B cell (primary cell): ENCODE data around the gene RGL1. TPM values are rescaled to one million over a fixed set of nuclear protein-coding genes. Genes with fewer than 3 reads are reported as not detected.

ENCODE experiments used
- ATAC-seq: fragments of 200-7000 bp; cut with Tn5 transposase; one replicate; pipeline ENCODE4 v1.10.0; 2021; ENCODE audit warnings: low read depth, mild to moderate bottlenecking, moderate number of reproducible peaks, moderate library complexity
- CTCF ChIA-PET: fragments of 350-600 bp; sonication (Branson Sonifier 250); formaldehyde crosslinking; loops from one replicate; lab custom pipeline; 2021; ENCODE audit warnings: antibody characterized with exemption, inconsistent platforms; lab: Charles Lee
- POLR2A ChIA-PET: fragments of 350-600 bp; sonication (Branson Sonifier 250); formaldehyde crosslinking; loops from one replicate; lab custom pipeline; 2021; ENCODE audit warnings: antibody characterized with exemption; lab: Charles Lee
- DNase-seq: peaks from one replicate; pipeline ENCODE4 v3.0.0; 2013
- H2AFZ ChIP-seq: 2 replicates; pipeline ENCODE4 v1.6.1; 2012; ENCODE audit warnings: mild to moderate bottlenecking, low read depth, low read length; ENCODE audit not compliant: insufficient read depth, poor library complexity, severe bottlenecking
- H3K27ac ChIP-seq, 2 donors: 1 replicate in 1 of 2; 2 replicates in 1 of 2; pipeline ENCODE4 v1.5.1; 2012 to 2013; ENCODE audit warnings: low read length in 2 of 2, mild to moderate bottlenecking in 2 of 2, moderate library complexity in 1 of 2
- H3K27me3 ChIP-seq, 4 experiments: fragments of 200-600 bp in 1 of 4; sonication (generic) in 1 of 4; replicated peaks in 1 of 4; 1 replicate in 2 of 4; 2 replicates in 2 of 4; pipeline versions ENCODE4 v1.6.1 to v1.7.0; 2013 to 2016; ENCODE audit warnings: low read length in 3 of 4, mild to moderate bottlenecking in 2 of 4, mixed read lengths in 1 of 4, moderate library complexity in 1 of 4; ENCODE audit not compliant: insufficient read depth in 4 of 4, control insufficient read depth in 3 of 4; ENCODE audit errors: control extremely low read depth in 1 of 4
- H3K36me3 ChIP-seq, 2 experiments: replicated peaks in 1 of 2; 1 replicate in 1 of 2; 2 replicates in 1 of 2; pipeline versions ENCODE4 v1.6.1 to v1.7.1; 2013; ENCODE audit warnings: low read length in 1 of 2; ENCODE audit not compliant: insufficient read depth in 2 of 2, control insufficient read depth in 1 of 2; ENCODE audit errors: control extremely low read depth in 1 of 2, extremely low read depth in 1 of 2
- H3K4me1 ChIP-seq, 2 donors: fragments of 200-600 bp in 1 of 2; sonication (generic) in 1 of 2; 1 replicate in 1 of 2; 2 replicates in 1 of 2; pipeline versions ENCODE4 v1.5.1 to v1.6.1; 2013 to 2017; ENCODE audit warnings: low read length in 2 of 2; ENCODE audit not compliant: control insufficient read depth in 2 of 2, insufficient read depth in 2 of 2
- H3K4me2 ChIP-seq: replicated peaks from 2 replicates; pipeline ENCODE3; 2012; ENCODE audit warnings: mild to moderate bottlenecking, low read depth, low read length; ENCODE audit not compliant: poor library complexity, severe bottlenecking
- H3K4me3 ChIP-seq, 5 experiments: fragments of 200-600 bp in 1 of 5; sonication (generic) in 1 of 5; 1 replicate in 3 of 5; 2 replicates in 2 of 5; pipeline versions ENCODE4 v1.5.1 to v1.7.0; 2011 to 2016; ENCODE audit warnings: low read length in 4 of 5, mild to moderate bottlenecking in 4 of 5, low read depth in 2 of 5, control low read depth in 1 of 5, moderate library complexity in 1 of 5; ENCODE audit not compliant: insufficient read depth in 1 of 5; ENCODE audit errors: control extremely low read depth in 1 of 5, extremely low read depth in 1 of 5
- H3K79me2 ChIP-seq: fragments of 200-600 bp; sonication (generic); one replicate; pipeline ENCODE4 v1.6.0; 2016; ENCODE audit warnings: low read length; ENCODE audit not compliant: control insufficient read depth, insufficient read depth
- H3K9ac ChIP-seq: fragments of 200-600 bp; sonication (generic); 2 replicates; pipeline ENCODE4 v1.6.1; 2017; ENCODE audit warnings: mild to moderate bottlenecking, low read length, moderate library complexity
- H3K9me3 ChIP-seq, 3 donors: one replicate each; pipeline versions ENCODE4 v1.6.1 to v1.7.1; 2013; ENCODE audit warnings: low read length in 2 of 3; ENCODE audit not compliant: control insufficient read depth in 2 of 3, insufficient read depth in 1 of 3; ENCODE audit errors: control extremely low read depth in 1 of 3
- H4K20me1 ChIP-seq: 2 replicates; pipeline ENCODE4 v1.6.0; 2012; ENCODE audit warnings: mild to moderate bottlenecking, low read length; ENCODE audit not compliant: insufficient read depth, control insufficient read depth, poor library complexity, severe bottlenecking
- H3K27ac Mint-ChIP-seq: one replicate; pipeline ENCODE4 v1.8.0; 2021; ENCODE audit warnings: mixed read lengths
- H3K27me3 Mint-ChIP-seq: one replicate; pipeline ENCODE4 v1.8.0; 2021; ENCODE audit warnings: mixed read lengths
- H3K4me1 Mint-ChIP-seq: one replicate; pipeline ENCODE4 v1.8.0; 2021; ENCODE audit warnings: mixed read lengths
- H3K4me3 Mint-ChIP-seq: one replicate; pipeline ENCODE4 v1.8.0; 2021; ENCODE audit warnings: mixed read lengths
- H3K9me3 Mint-ChIP-seq: one replicate; pipeline ENCODE4 v1.8.0; 2022; ENCODE audit warnings: mixed read lengths; ENCODE audit not compliant: insufficient read depth
- EZH2 ChIP-seq: IDR thresholded peaks from 2 replicates; pipeline ENCODE4 v1.6.1; 2012; ENCODE audit warnings: borderline replicate concordance, low read depth, mild to moderate bottlenecking, moderate library complexity, low read length; ENCODE audit not compliant: insufficient read depth, poor library complexity, severe bottlenecking
- WGBS: methylation state at CpG from one replicate; pipeline ENCODE4 v1.1.5; 2013; ENCODE audit warnings: missing lambda C conversion rate; ENCODE audit not compliant: insufficient coverage; 5-methylcytosine and 5-hydroxymethylcytosine counted together
- intact Hi-C: fragments of 100-400 bp; cut with micrococcal nuclease; formaldehyde crosslinking; loops from one replicate; pipeline ENCODE4 v1.10.0; 2022
- polyA plus RNA-seq: library from polyadenylated mRNA; depleted of rRNA; stranded (reverse); fragments of >200 nt; gene quantifications from 2 replicates; pipeline ENCODE4 v1.2.3, GENCODE V29; 2012
- total RNA-seq, 2 donors: library from RNA; stranded (reverse); fragments of 120-200 nt in 1 of 2; gene quantifications; 1 replicate in 1 of 2; 2 replicates in 1 of 2; pipeline versions ENCODE4 v1.2.3 to v1.2.4, GENCODE V29; 2013 to 2022
- TF ChIP-seq, protein P1 (sequence below): fragments of 200-600 bp; IDR thresholded peaks from one replicate; pipeline ENCODE4 v1.8.0; 2022; ENCODE audit warnings: antibody characterized with exemption, mild to moderate bottlenecking

RGL1 gene
- total and polyA plus RNA-seq, 2 donors (not counting 1 experiment from before 2014, with no cell fraction given), result 0.09 to 1.1 TPM

DNA sequence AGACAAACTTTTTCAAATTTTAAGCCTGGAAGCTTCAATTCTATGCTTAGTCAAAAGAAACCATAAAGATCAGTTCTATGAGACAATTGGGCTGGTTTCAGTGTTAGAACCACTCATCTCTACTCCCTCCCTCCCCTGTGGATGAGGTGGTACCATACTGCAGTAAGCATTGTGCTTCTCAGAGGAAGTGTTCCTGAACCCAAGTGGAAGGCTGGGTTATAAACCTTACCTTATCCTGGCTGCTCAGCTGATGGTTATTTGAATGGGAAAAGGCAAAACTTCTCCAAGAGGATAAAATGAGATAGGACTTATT is 34.1 kb upstream of the RGL1 start:
- H3K27ac Mint-ChIP-seq, result no peak overlapping the region
- DNase-seq (no peak), ATAC-seq (no peak)
- Histone ChIP-seq H3K36me3 (no peaks in the 10 kb centered on the region), H3K79me2 (no peaks in the 10 kb centered on the region), H3K9me3 (peaks cover 0 to 18% (median 14%) of the 10 kb centered on the region in 3 donors), H3K9ac (no peak overlapping the region), H3K4me3 (no peak overlapping the region), H2AFZ (no peak overlapping the region), H3K27me3 (no peaks in the 10 kb centered on the region), H3K27ac (no peak overlapping the region), H4K20me1 (no peaks in the 10 kb centered on the region), H3K4me1 (peaks cover 4 to 7% of the 10 kb centered on the region in 2 donors), H3K4me2 (no peak overlapping the region)
- CTCF ChIA-PET, result no interaction called here
- TF ChIP-seq, protein P1, sequence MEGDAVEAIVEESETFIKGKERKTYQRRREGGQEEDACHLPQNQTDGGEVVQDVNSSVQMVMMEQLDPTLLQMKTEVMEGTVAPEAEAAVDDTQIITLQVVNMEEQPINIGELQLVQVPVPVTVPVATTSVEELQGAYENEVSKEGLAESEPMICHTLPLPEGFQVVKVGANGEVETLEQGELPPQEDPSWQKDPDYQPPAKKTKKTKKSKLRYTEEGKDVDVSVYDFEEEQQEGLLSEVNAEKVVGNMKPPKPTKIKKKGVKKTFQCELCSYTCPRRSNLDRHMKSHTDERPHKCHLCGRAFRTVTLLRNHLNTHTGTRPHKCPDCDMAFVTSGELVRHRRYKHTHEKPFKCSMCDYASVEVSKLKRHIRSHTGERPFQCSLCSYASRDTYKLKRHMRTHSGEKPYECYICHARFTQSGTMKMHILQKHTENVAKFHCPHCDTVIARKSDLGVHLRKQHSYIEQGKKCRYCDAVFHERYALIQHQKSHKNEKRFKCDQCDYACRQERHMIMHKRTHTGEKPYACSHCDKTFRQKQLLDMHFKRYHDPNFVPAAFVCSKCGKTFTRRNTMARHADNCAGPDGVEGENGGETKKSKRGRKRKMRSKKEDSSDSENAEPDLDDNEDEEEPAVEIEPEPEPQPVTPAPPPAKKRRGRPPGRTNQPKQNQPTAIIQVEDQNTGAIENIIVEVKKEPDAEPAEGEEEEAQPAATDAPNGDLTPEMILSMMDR, result no peak
- no peak for TF ChIP-seq EZH2
- intact Hi-C loops, result no loop called here
- no peaks in the 10 kb centered on the region for H3K27me3 Mint-ChIP-seq
- POLR2A ChIA-PET, result no interaction called here
- no peak overlapping the region for H3K4me3 Mint-ChIP-seq
- peaks cover 8% of the 10 kb centered on the region for H3K4me1 Mint-ChIP-seq
- H3K9me3 Mint-ChIP-seq, result peaks cover 3% of the 10 kb centered on the region

DNA sequence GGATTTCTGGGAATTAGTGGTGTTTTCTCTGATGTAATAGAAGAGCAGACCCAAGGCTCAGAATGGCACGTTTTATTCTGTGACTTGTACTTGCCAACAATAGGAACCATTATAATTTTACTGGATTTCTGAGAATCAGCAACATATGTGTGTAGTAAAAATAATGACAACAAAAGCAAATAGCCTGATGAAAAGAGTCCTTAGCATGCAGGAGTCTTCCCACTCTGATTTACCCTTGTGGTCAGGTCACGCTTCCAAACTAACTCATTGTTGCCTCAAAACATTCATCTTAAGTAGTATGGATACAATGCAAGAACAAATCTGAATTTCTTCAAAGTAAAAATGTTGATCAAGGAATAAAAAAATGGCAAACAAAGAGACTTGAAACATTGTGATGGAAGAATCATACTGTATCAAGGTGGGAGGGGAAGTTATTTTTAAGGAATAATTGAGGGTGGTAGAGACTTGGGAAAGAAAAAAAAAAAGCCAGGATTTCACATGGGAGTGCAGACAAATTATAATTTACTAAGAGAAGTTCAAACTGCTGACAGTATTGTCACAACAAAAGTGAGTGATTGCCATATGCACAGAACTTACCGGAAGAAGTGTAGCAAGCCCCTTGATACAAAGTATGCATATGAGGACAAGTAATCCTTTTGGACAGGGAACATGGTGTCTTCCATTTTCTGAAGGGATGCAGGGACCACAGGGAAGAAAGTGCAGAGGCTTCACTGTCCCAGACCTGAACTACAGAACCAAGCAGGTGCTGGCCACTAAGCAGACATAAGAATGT is 31.2 kb upstream of the RGL1 start:
- no peak for DNase-seq
- no peak overlapping the region for H2AFZ ChIP-seq
- no peaks in the 10 kb centered on the region for H3K36me3 ChIP-seq
- TF ChIP-seq, protein P1, result no peak
- no peak for TF ChIP-seq EZH2
- CTCF ChIA-PET, result no interaction called here
- H3K27me3 ChIP-seq, result no peaks in the 10 kb centered on the region
- H3K27me3 Mint-ChIP-seq, result no peaks in the 10 kb centered on the region
- intact Hi-C loops, result no loop called here
- no peaks in the 10 kb centered on the region for H4K20me1 ChIP-seq
- H3K9me3 Mint-ChIP-seq, result peaks cover 5% of the 10 kb centered on the region
- H3K4me1 Mint-ChIP-seq, result peaks cover 8% of the 10 kb centered on the region
- H3K4me3 Mint-ChIP-seq, result no peak overlapping the region
- POLR2A ChIA-PET, result no interaction called here
- H3K27ac Mint-ChIP-seq, result no peak overlapping the region
- ATAC-seq, result no peak
- H3K4me1 ChIP-seq, result peaks cover 4 to 7% of the 10 kb centered on the region in 2 donors
- H3K9ac ChIP-seq, result no peak overlapping the region
- H3K79me2 ChIP-seq, result no peaks in the 10 kb centered on the region
- no peak overlapping the region for H3K4me3 ChIP-seq
- H3K27ac ChIP-seq, result no peak overlapping the region
- peaks cover 0 to 22% (median 14%) of the 10 kb centered on the region in 3 donors for H3K9me3 ChIP-seq
- H3K4me2 ChIP-seq, result no peak overlapping the region
- 100% methylated on average over 1 of the region's 3 CpGs for WGBS
